Hematopoietic multipotent progenitor cell treated with erythropoietin and hydrocortisone succinate and interleukin-3 and kit ligand, for 4 days (in vitro differentiated cells): Measurements from ENCODE around the gene ZC3H7B.
"Not testable (repeated sequence)": the region's sequence is repeated elsewhere in the genome, so short reads cannot be mapped to it uniquely, and the experiment has no call there.

ENCODE experiments used
- DNase-seq: peaks from one replicate; pipeline ENCODE4 v3.0.0-alpha.2; 2015

ZC3H7B gene

DNA sequence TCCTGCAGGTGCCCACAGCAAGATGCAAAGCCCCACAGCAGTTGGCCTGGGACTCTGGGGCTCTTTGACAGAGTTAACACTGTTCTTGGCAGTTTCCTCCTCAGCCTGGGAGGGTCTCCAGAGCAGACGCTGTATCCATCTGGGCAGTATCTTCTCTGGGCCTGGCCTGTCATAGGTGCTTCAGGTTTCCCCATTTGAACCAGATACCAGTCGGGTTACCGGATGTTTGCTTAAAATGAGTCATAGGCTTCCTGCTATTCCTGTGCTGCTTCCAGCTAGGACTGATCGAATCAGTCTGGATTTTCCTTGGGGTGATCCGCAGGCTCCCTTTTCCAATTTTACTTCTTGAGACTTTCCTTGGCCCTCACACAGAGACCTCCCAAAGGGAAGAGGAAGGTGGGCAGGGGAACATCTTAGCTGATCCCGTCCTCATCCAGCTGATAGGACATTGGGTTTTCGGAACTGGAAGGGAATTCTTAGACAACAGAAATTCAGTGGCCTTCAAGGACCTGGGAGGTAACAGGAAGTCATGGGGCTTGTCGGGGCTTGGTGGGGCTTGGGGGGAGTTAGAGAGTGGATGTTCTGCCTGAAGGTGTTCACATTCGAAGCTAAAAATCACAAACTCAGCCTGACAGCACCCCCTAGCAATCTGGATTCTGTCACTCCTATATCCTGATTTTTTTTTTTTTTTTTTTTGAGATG, 12.9 kb upstream of the ZC3H7B start:
- DNase-seq: peak; percentile 29

DNA sequence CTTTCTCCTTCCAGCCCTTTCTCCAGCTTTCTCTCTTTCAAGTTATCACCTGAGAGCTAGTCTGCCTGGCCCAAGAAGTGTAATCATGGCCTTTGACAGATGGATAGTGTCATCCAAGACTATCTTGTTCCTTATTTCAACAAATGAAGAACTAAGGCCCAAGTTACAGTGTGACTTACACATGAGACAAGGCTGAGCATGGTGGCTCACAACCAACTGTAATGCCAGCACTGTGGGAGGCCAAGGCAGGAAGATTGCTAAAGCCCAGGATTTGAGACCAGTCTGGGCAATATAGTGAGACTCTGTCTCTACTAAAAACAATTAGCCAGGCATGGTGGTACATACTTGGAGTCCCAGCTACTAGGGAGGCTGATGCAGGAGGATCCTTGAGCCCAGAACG, 11.7 kb upstream of the ZC3H7B start:
- peak; percentile 30 for DNase-seq

DNA sequence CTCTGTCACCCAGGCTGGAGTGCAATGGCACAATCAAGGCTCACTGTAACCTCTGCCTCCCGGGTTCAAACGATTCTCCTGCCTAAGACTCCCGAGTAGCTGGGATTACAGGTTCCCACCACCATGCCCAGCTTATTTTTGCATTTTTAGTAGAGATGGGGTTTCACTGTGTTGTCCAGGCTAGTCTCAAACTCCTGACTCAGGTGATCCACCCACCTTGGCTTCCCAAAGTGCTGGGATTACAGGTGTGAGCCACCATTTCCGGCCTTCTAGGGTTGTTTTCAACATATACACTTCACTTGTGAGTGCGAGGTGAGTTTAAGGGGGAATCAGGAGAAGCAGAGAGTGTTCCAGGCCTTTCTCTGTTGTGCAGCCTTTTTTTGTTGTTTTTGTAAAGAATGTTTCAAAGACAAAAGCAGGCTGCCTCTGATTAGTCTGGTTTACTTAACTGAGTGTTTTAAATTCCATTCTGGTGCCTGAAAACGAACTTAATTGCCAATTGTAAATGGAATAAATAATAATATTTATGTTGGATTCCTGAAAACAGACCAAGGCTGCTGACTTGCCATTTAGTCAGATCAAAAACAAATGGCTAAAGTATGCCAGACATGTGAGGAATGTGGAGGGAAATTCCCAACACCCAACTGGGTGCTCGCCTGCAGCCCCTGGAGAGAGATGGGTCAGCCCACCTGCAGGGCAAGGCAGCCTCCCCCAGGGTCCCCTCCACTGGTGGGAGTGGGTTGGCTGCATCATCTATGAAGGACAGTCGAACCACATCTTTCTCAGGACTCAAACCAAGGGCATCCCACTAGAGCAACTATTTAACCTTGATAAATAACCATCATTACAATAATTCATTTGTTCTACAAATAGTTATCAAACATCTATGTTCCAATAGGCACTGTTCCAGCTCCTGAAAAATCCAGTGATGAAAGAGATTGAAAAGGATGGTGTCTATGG, 10.8 kb upstream of the ZC3H7B start:
- DNase-seq: no peak

- DNase-seq: not testable (repeated sequence)
Observed at GRCh38 chr22:41294816-41295215, 6.5 kb upstream of the ZC3H7B start.

- DNase-seq: no peak
Observed at GRCh38 chr22:41296826-41297667, 4.3 kb upstream of the ZC3H7B start.

- DNase-seq: no peak
Observed at GRCh38 chr22:41300661-41301060, 664 bp upstream of the ZC3H7B start.

- peak; percentile 32 for DNase-seq
Observed at GRCh38 chr22:41302021-41302767, 869 bp downstream of the ZC3H7B start.

DNA sequence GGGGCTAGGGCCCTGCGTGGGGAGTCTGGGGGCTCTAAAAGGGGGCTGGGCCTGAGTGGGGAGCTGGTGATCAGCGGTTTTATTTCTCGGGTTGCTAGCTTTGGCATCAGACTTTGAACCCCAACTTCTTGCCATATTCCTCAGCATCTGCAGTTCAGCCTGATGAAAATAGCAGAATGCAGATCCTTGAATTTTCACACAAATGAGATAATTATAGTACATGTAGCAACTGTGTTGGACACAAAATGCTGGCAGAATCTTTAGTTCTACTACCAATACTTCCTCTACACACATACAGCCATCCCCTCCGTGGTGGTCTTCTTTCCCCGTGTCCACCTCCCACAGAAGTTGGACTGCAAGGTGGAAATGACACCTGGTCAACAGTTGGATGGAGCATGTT, 1.5 kb downstream of the ZC3H7B start:
- no peak for DNase-seq

GRCh38 chr22:41305646-41306045, 4.3 kb downstream of the ZC3H7B start:
- DNase-seq: no peak

GRCh38 chr22:41308054-41308453, 6.7 kb downstream of the ZC3H7B start:
- no peak for DNase-seq

DNA sequence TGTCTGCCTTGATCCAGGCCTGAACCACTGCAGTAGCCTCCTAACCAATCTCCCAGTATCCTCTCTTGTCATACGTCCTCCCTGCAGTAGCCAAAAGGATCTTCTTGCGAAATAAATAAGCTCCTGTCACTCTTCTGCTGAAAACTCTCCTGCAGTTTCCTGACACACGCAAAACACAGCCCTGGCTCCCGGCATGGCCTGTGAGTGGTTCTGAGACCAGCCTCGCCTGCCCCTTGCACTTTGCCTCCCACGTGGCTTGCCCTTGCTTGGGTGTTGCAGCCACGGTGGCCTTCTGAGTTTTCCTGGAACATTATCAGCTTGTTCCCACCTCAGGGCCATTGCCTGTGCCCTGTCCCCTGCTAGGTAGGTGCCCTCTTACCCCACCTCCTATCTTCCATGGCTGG, 7.2 kb downstream of the ZC3H7B start:
- DNase-seq: no peak

GRCh38 chr22:41310336-41310735, 9.0 kb downstream of the ZC3H7B start:
- DNase-seq: no peak

DNA sequence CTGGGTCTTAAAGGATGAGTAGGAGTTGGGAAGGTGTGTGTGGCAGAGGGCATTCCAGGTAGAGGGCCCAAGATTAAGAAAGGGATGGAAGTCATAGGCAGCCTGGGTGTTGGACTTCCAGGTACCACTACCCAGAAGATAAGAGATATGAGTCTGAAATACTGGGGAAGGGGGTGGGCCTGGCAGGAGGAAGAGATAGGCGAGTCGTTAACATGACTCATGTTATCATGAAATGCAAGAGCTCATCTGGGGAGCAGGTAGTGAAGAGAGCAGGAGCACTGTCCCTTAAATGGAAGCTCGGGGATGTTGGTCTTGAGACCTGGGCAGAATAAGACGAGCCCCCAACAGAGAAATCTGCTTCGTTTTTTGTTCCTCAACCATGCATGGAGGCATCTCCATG, 10.2 kb downstream of the ZC3H7B start:
- DNase-seq: peak; percentile 44

DNA sequence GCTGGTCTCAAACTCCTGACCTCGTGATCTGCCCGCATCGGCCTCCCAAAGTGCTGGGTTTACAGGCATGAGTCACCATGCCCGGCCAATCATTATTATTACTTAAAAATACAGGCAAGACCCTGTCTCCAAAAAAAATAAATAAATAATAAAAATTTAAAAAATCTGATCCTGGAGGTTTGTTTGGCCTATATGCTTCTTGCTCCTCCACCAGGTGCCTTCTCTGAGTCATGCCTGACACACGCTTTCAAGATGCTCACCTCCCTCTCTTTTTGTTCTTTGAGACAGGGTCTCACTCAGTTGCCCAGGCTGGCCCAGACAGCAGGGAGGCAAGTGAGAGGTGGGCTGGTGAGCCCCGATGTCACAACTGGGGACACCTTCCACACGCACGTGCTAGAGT, 13.5 kb downstream of the ZC3H7B start:
- no peak for DNase-seq

DNA sequence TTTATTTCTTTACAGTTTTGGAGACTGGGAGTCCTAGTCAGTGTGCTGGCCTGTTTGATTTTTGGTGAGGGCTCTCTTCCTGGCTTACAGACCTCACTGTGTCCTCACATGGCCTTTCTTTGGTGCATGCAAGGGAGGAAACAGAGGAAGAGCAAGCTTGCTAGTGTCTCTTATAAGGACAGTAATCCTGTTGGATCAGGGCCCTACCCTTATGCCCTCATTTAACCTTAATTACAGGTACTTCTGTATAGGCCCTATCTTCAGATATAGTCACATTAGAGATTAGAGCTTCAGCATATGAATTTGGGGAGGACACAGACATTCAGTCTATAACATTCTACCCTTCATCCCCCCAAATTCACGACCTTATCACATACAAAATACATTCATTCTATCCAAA, 14.3 kb downstream of the ZC3H7B start:
- DNase-seq: no peak

DNA sequence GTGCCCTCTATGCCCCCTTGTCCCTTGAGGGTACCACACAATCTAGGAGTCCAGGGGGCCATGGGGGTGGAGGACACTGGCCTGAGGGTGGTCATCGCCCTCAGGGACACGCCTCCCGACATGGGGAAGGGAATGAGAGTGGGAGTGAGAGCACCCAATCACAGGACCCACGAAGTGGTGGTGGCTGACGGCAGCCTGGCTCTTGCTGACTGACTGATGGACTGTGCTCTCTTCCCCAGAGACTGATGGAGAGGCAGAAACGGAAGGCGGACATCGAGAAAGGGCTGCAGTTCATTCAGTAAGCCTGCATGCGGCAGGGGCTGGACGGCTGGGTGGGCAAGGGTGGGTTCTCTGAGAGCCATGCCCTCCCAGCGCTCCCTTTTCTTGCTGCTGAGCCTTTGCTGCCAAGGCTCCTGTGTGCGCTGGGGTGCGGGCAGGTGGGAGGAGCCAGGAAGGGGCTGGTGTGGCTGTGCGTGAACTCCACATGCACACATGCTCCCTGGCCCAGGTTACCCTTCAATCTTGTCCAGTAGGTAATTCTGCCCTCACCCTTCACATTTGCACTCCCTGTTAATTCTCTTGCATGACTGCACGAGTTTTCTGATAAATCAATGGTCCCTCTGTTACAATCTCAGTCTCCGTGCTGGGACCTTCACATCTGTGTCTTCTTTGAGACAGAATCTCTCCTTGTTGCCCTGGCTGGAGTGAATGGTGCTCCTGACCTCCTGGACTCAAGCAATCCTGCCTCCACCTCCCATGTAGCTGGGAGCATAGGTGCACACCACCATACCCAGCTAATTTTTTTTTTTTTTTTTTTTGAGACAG, 19.3 kb downstream of the ZC3H7B start:
- no peak for DNase-seq

DNA sequence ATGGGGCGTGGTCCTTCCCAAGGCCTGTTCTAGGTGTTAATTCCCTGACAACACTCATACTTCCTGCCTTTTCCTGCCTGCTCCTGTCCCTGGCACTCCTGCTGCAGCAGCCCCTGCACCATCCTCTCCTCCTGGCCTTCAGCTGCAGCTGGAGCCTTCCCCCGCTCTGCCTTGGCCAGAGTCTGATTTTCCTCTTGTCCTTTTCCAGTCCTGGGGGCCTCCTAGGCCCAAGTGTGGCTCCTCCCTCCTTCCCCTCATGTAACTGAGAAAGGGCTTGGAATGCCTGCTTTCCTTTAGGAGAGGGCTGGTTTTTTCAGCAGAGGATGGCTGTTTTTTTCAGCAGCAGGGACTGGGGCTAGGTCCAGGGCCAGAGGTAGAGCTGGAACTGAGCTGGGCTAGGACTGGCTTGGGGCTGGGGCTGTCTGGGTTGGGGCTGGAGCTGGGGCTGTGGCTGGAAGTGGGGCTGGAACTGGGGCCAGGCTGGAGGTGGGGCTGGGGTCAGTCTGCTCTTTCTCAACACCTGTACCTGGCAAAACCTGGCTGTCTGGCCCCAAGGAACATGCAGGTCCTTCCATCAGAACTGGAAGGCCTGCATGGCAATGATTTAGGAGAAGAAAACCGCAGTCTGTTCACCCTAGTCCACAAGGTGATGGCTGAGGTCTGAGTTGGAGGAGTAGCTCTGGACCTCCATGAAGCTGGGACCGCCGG, 23.6 kb downstream of the ZC3H7B start:
- DNase-seq: no peak

DNA sequence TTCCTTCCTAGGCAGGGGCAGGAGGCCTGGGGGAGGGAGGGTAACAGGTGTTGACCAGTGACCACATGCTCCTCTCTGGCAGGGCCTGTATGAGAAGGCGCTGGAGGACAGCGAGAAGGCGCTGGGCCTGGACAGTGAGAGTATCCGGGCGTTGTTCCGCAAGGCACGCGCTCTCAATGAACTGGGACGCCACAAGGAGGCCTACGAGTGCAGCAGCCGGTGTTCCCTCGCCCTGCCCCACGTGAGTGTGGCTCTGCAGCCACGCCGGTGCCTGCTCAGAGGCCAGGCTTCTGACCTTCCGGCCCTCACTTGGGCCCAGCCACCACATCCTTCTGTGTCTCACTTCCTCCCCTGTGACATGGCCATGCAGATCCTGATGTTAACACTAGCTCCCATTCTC, 25.8 kb downstream of the ZC3H7B start:
- no peak for DNase-seq

DNA sequence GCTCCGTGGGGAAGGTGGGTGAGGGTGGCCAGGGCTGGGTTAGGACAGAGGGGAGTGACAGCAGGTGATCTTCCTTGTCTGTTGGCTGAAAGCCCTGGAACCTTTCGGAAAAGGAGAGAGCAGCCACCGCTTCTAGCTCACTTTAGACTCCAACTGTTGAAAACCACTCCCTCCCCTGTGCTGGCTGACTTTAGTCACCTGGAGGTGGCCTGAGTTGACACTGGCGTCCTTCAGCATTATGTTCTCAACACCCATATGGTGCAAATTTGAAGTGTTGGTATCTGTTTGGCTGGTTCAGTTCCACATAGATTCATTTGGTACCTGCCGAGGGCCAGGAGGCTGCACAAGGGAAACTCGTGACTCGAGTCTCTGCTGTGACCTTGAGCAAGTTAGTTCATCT, 28.8 kb downstream of the ZC3H7B start:
- DNase-seq: no peak

GRCh38 chr22:41332217-41332939, 31.1 kb downstream of the ZC3H7B start:
- no peak for DNase-seq
